Activated CD8-positive, alpha-beta memory T cell treated with anti-CD3 and anti-CD28 coated beads, Interleukin-2, amount 50 U/mL, for 24 hours (primary cell): ENCODE results near the gene MYPOP.

Experiments used
- DNase-seq: peaks from one replicate; pipeline ENCODE4 v3.0.0-alpha.2; 2020; ENCODE audit errors: extremely low read depth

Gene MYPOP

GRCh38 chr19:45901912-45902650, at the start of gene MYPOP:
MYPOP (minus strand) TSS chr19:45902613; CDS start chr19:45901773, 840 bp downstream.
- no peak for DNase-seq

- DNase-seq = no peak
Measured at GRCh38 chr19:45947926-45948325, 45.5 kb upstream of the MYPOP start.

- no peak for DNase-seq
Measured at GRCh38 chr19:45940515-45940805, 38.0 kb upstream of the MYPOP start.

- no peak for DNase-seq
Measured at GRCh38 chr19:45939792-45940514, 37.5 kb upstream of the MYPOP start.

GRCh38 chr19:45938733-45939319, 36.4 kb upstream of the MYPOP start:
- no peak for DNase-seq

- DNase-seq = no peak
Measured at GRCh38 chr19:45935267-45935666, 32.9 kb upstream of the MYPOP start.

- DNase-seq = no peak
Measured at GRCh38 chr19:45934551-45935230, 32.3 kb upstream of the MYPOP start.

- no peak for DNase-seq
Measured at GRCh38 chr19:45933759-45934158, 31.3 kb upstream of the MYPOP start.

GRCh38 chr19:45931055-45931454, 28.6 kb upstream of the MYPOP start:
- no peak for DNase-seq

GRCh38 chr19:45929247-45929646, 26.8 kb upstream of the MYPOP start:
- no peak for DNase-seq

- peak; percentile 73 for DNase-seq
Measured at GRCh38 chr19:45927565-45928261, 25.3 kb upstream of the MYPOP start.

- no peak for DNase-seq
Measured at GRCh38 chr19:45924891-45925447, 22.6 kb upstream of the MYPOP start.

GRCh38 chr19:45922281-45922680, 19.9 kb upstream of the MYPOP start:
- DNase-seq = no peak

GRCh38 chr19:45920458-45920857, 18.0 kb upstream of the MYPOP start:
- DNase-seq = no peak

- DNase-seq = no peak
Measured at GRCh38 chr19:45919678-45920077, 17.3 kb upstream of the MYPOP start.

- no peak for DNase-seq
Measured at GRCh38 chr19:45918721-45919120, 16.3 kb upstream of the MYPOP start.

GRCh38 chr19:45917421-45918091, 15.1 kb upstream of the MYPOP start:
- DNase-seq = no peak

GRCh38 chr19:45913874-45914830, 11.7 kb upstream of the MYPOP start, which contains the start of gene NANOS2:
NANOS2 (minus strand) TSS chr19:45914778; CDS start chr19:45914693, 85 bp downstream.
- no peak for DNase-seq

- DNase-seq = no peak
Measured at GRCh38 chr19:45911291-45911690, 8.9 kb upstream of the MYPOP start.

- DNase-seq = no peak
Measured at GRCh38 chr19:45908956-45909355, 6.5 kb upstream of the MYPOP start.
